OCI-LY7 (cell line): ENCODE results near the gene VAT1L. TPM values are rescaled to one million over a fixed set of nuclear protein-coding genes. Genes with fewer than 3 reads are reported as not detected.

Experiments
- BruUV-seq: library from RNA; stranded (reverse); fragments of 400-500 nt; replicated peaks from 2 replicates; lab custom pipeline; 2021; lab: Mats Ljungman, UMichigan
- CTCF ChIA-PET: fragments of 300-600 bp; sonication (Branson Sonifier 250); formaldehyde crosslinking; loops from one replicate; lab custom pipeline; 2022; ENCODE audit warnings: antibody characterized with exemption; ENCODE audit not compliant: unreplicated experiment; lab: Charles Lee
- POLR2A ChIA-PET: fragments of 300-600 bp; sonication (Branson Sonifier 250); formaldehyde crosslinking; loops from one replicate; lab custom pipeline; 2022; ENCODE audit warnings: antibody characterized with exemption; lab: Charles Lee
- DNase-seq: peaks from one replicate; pipeline ENCODE4 v3.0.0-alpha.2; 2015; ENCODE audit warnings: low spot score
- H2AFZ ChIP-seq: fragments of 200-600 bp; sonication (generic), shearing (Covaris generic); 2 replicates; pipeline ENCODE4 v1.6.1; 2014; ENCODE audit warnings: mild to moderate bottlenecking, antibody characterized with exemption, low read length, moderate library complexity
- H3K27ac ChIP-seq: fragments of 200-600 bp; sonication (generic); 2 replicates; pipeline ENCODE4 v1.5.1; 2014; ENCODE audit warnings: mixed run types, low read depth, mild to moderate bottlenecking, moderate library complexity, low read length, inconsistent platforms; ENCODE audit not compliant: poor library complexity, severe bottlenecking
- H3K36me3 ChIP-seq: fragments of 200-600 bp; sonication (generic); 2 replicates; pipeline ENCODE4 v1.6.1; 2014; ENCODE audit warnings: mild to moderate bottlenecking, antibody characterized with exemption, low read length, moderate library complexity, mixed read lengths; ENCODE audit not compliant: insufficient read depth
- H3K4me1 ChIP-seq: fragments of 200-600 bp; sonication (generic); 2 replicates; pipeline ENCODE4 v1.5.1; 2014; ENCODE audit warnings: mild to moderate bottlenecking, low read length; ENCODE audit not compliant: insufficient read depth, poor library complexity, severe bottlenecking
- H3K4me2 ChIP-seq: fragments of 200-600 bp; sonication (generic); 2 replicates; pipeline ENCODE4 v1.6.1; 2014; ENCODE audit warnings: mild to moderate bottlenecking, low read length
- H3K4me3 ChIP-seq: fragments of 200-600 bp; sonication (generic); 2 replicates; pipeline ENCODE4 v1.5.1; 2014; ENCODE audit warnings: mild to moderate bottlenecking, low read depth, low read length; ENCODE audit not compliant: poor library complexity, severe bottlenecking
- H3K79me2 ChIP-seq: fragments of 200-600 bp; sonication (generic); 2 replicates; pipeline ENCODE4 v1.6.1; 2016; ENCODE audit warnings: low read depth, mild to moderate bottlenecking, low read length, moderate library complexity, mixed read lengths; ENCODE audit not compliant: insufficient read depth
- H3K9me2 ChIP-seq: fragments of 200-600 bp; sonication (generic); 2 replicates; pipeline ENCODE4 v1.6.1; 2016; ENCODE audit warnings: mild to moderate bottlenecking, low read length, mixed read lengths; ENCODE audit not compliant: insufficient read depth
- H3K9me3 ChIP-seq: fragments of 200-600 bp; sonication (generic); 2 replicates; pipeline ENCODE4 v1.6.1; 2014; ENCODE audit warnings: mild to moderate bottlenecking, mixed run types, low read length, mixed read lengths
- H4K20me1 ChIP-seq: fragments of 200-600 bp; sonication (generic); 2 replicates; pipeline ENCODE4 v1.6.1; 2014; ENCODE audit warnings: mild to moderate bottlenecking, antibody characterized with exemption, low read length, moderate library complexity, mixed read lengths; ENCODE audit not compliant: insufficient read depth
- CTCF ChIP-seq: fragments of 200-600 bp; sonication (generic); conservative IDR thresholded peaks from 2 replicates; pipeline ENCODE4 v1.5.1; 2014; ENCODE audit warnings: mild to moderate bottlenecking, antibody characterized with exemption, low read length, moderate library complexity, mixed read lengths
- EZH2phosphoT487 ChIP-seq: fragments of 200-600 bp; sonication (generic); IDR thresholded peaks from 2 replicates; pipeline ENCODE4 v1.6.1; 2018; ENCODE audit warnings: low read depth, borderline replicate concordance, mild to moderate bottlenecking, mixed run types, antibody characterized with exemption, low read length, moderate library complexity, mixed read lengths
- intact Hi-C: fragments of 100-400 bp; cut with micrococcal nuclease; formaldehyde crosslinking; loops from one replicate; pipeline ENCODE4 v1.10.0; 2022; ENCODE audit not compliant: unreplicated experiment
- total RNA-seq, 2 experiments: library from RNA; depleted of rRNA in 1 of 2; stranded (reverse); fragments of >200 nt in 1 of 2; shearing (Covaris generic) in 1 of 2; gene quantifications; 2 replicates each; pipeline ENCODE4 v1.2.3, GENCODE V29; 2014 to 2022

Gene VAT1L
- total RNA-seq, 2 experiments from 2014 or later = not detected

GRCh38 chr16:77912617-77913016, 124.3 kb downstream of the VAT1L start:
- no peaks in the 10 kb centered on the region for H3K9me2 ChIP-seq

GRCh38 chr16:77913738-77914253, 125.4 kb downstream of the VAT1L start:
- H3K36me3 ChIP-seq = no peaks in the 10 kb centered on the region
- ChIA-PET POLR2A (no interaction called here), CTCF (no interaction called here)
- H3K4me1 ChIP-seq = no peaks in the 10 kb centered on the region
- BruUV-seq = no TSS peak
- no peak overlapping the region for H3K4me2 ChIP-seq
- H3K9me3 ChIP-seq = no peaks in the 10 kb centered on the region
- intact Hi-C loops = no loop called here
- H4K20me1 ChIP-seq = no peaks in the 10 kb centered on the region
- H3K27ac ChIP-seq = no peak overlapping the region
- no peak overlapping the region for H2AFZ ChIP-seq
- H3K79me2 ChIP-seq = no peaks in the 10 kb centered on the region
- TF ChIP-seq EZH2phosphoT487 (no peak), CTCF (no peak)
- DNase-seq = no peak
- H3K4me3 ChIP-seq = no peak overlapping the region
- no peaks in the 10 kb centered on the region for H3K9me2 ChIP-seq

More at GRCh38 chr16:77912617-77913016, 124.3 kb downstream of the VAT1L start:
- H3K4me2 ChIP-seq = no peak overlapping the region
- no peak overlapping the region for H2AFZ ChIP-seq
- CTCF ChIA-PET = no interaction called here
- no peaks in the 10 kb centered on the region for H4K20me1 ChIP-seq
- no peak overlapping the region for H3K4me3 ChIP-seq
- no peaks in the 10 kb centered on the region for H3K36me3 ChIP-seq
- TF ChIP-seq CTCF (no peak), EZH2phosphoT487 (no peak)
- no peak for DNase-seq
- H3K9me3 ChIP-seq = no peaks in the 10 kb centered on the region
- no peak overlapping the region for H3K27ac ChIP-seq
- no peaks in the 10 kb centered on the region for H3K4me1 ChIP-seq
- H3K79me2 ChIP-seq = no peaks in the 10 kb centered on the region
- POLR2A ChIA-PET = no interaction called here
- BruUV-seq = no TSS peak
- intact Hi-C loops = no loop called here

- no peaks in the 10 kb centered on the region for H4K20me1 ChIP-seq
- TF ChIP-seq CTCF = no peak
- no peak for TF ChIP-seq EZH2phosphoT487
- DNase-seq = no peak
- H3K36me3 ChIP-seq = no peaks in the 10 kb centered on the region
- no peaks in the 10 kb centered on the region for H3K9me2 ChIP-seq
- H3K4me1 ChIP-seq = no peaks in the 10 kb centered on the region
- H2AFZ ChIP-seq = no peak overlapping the region
- BruUV-seq = no TSS peak
- ChIA-PET CTCF (no interaction called here), POLR2A (no interaction called here)
- H3K27ac ChIP-seq = no peak overlapping the region
- H3K4me3 ChIP-seq = no peak overlapping the region
- no peaks in the 10 kb centered on the region for H3K79me2 ChIP-seq
- H3K9me3 ChIP-seq = no peaks in the 10 kb centered on the region
- H3K4me2 ChIP-seq = no peak overlapping the region
- intact Hi-C loops = no loop called here
Measured at GRCh38 chr16:77916111-77916510, 127.7 kb downstream of the VAT1L start.
